Measurements from ENCODE around the gene TBC1D22A. TPM values are rescaled to one million over a fixed set of nuclear protein-coding genes. Genes with fewer than 3 reads are reported as not detected.

TBC1D22A gene
- total and polyA plus RNA-seq, 2 experiments from 2014 or later: 9.6 to 13.3 TPM

DNA sequence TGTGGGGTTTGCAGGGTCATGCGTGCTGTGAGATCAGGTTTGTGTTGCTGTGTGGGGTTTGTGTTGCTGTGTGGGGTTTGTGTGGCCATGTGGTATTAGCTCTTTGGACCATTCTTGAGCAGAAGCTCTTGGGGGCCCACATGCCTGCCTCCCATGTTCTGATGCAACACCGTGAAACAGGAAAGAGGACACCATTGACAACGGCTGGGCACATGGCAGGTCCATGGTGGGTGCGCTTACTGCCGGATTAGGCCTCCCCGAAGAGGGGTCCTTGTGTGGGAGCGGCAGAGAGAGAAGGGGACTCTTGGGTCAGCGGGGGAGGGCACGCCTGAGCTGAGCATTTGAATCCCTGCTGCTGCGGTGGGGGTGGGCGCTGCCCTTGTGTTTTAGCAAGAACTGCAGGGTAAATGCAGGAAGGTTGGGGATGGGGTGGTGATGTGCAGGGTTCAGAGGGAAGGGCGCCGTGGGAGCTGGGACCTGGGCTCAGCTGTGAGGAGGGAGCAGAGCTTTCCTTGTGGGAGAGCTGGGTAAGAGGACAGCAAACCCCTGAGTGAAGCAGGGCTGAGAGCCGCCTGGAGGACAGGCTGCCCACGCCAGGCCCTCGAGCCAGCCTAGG is 361.5 kb downstream of the TBC1D22A start (continued):
- TF ChIP-seq, protein P1, sequence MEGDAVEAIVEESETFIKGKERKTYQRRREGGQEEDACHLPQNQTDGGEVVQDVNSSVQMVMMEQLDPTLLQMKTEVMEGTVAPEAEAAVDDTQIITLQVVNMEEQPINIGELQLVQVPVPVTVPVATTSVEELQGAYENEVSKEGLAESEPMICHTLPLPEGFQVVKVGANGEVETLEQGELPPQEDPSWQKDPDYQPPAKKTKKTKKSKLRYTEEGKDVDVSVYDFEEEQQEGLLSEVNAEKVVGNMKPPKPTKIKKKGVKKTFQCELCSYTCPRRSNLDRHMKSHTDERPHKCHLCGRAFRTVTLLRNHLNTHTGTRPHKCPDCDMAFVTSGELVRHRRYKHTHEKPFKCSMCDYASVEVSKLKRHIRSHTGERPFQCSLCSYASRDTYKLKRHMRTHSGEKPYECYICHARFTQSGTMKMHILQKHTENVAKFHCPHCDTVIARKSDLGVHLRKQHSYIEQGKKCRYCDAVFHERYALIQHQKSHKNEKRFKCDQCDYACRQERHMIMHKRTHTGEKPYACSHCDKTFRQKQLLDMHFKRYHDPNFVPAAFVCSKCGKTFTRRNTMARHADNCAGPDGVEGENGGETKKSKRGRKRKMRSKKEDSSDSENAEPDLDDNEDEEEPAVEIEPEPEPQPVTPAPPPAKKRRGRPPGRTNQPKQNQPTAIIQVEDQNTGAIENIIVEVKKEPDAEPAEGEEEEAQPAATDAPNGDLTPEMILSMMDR (conservative IDR thresholded peaks at IDR 0.05; ENCODE audit: low read depth in 2 of 2): no peak
- no peak for TF ChIP-seq STAT1 (IDR thresholded peaks at IDR 0.05; ENCODE audit: unreplicated experiment)
- TF ChIP-seq EZH2 (IDR thresholded peaks at IDR 0.05; ENCODE audit: low read depth, unreplicated experiment): no peak
- TF ChIP-seq, protein P2, sequence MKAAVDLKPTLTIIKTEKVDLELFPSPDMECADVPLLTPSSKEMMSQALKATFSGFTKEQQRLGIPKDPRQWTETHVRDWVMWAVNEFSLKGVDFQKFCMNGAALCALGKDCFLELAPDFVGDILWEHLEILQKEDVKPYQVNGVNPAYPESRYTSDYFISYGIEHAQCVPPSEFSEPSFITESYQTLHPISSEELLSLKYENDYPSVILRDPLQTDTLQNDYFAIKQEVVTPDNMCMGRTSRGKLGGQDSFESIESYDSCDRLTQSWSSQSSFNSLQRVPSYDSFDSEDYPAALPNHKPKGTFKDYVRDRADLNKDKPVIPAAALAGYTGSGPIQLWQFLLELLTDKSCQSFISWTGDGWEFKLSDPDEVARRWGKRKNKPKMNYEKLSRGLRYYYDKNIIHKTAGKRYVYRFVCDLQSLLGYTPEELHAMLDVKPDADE (IDR thresholded peaks at IDR 0.05): no peak
- TF ChIP-seq ZNF331 (CRISPR knock-in tag; IDR thresholded peaks at IDR 0.05; ENCODE audit: low read depth): no peak
- no peak for TF ChIP-seq JUNB (IDR thresholded peaks at IDR 0.05; ENCODE audit: unreplicated experiment)
- no peak for TF ChIP-seq CREB1 (CRISPR knock-in tag; IDR thresholded peaks at IDR 0.05; ENCODE audit: low read depth)

DNA sequence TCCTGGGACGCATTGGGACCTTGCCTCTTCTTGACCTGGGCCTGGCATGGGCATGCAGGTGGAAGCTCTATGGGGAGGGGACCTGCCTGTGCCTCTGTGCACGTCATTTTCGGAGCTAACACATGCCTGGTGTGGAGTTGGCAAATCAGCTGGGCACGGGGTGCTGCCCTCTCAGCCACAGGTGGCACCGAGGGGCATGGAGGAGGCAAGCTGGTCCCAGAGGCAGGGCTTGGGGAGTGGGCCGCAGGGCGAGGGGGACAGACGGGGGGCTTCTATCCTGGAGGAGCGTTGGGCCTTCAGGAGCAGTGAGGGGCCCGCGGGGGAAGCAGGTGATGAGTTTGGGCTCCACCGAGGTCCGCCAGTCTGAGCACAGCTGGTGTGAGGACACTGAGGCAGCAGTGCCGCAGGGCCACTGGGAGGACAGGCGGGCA is 362.0 kb downstream of the TBC1D22A start:
- ATAC-seq (no peak), DNase-seq (ENCODE audit: low spot score) (no peak)
- H4K20me1 ChIP-seq (replicated peaks; ENCODE audit: insufficient read depth): no peaks in the 10 kb centered on the region
- H3F3A ChIP-seq (replicated peaks; ENCODE audit: low read depth): no peaks in the 10 kb centered on the region
- Mint-ChIP-seq H3K27me3 (ENCODE audit: insufficient read depth, low read depth, poor library complexity) (peaks cover 9% of the 10 kb centered on the region), H3K27ac (peak overlapping the region; percentile 70; the same call in 1 of the 2 replicates), H3K4me3 (no peak overlapping the region), H3K4me1 (peaks cover 14% of the 10 kb centered on the region), H3K36me3 (ENCODE audit: low read depth) (no peaks in the 10 kb centered on the region; the same call in 2 of the 3 replicates), H3K9me3 (no peaks in the 10 kb centered on the region; the same call in 2 of the 3 replicates)
- H3K27ac ChIP-seq (ENCODE audit: low read depth): no peak overlapping the region
- no peaks in the 10 kb centered on the region for H3K27me3 ChIP-seq (ENCODE audit: insufficient read depth)
- no peak overlapping the region for H3K4me2 ChIP-seq
- H2AFZ ChIP-seq: no peak overlapping the region
- H3K4me1 ChIP-seq (ENCODE audit: insufficient read depth): no peaks in the 10 kb centered on the region
- H3K4me3 ChIP-seq: no peak overlapping the region
- H3K36me3 ChIP-seq (ENCODE audit: insufficient read depth): no peaks in the 10 kb centered on the region
- H3K9me2 ChIP-seq (ENCODE audit: insufficient read depth): no peaks in the 10 kb centered on the region
- H3K79me2 ChIP-seq (replicated peaks; ENCODE audit: insufficient read depth): no peaks in the 10 kb centered on the region
- TF ChIP-seq EZH2 (IDR thresholded peaks at IDR 0.05; ENCODE audit: low read depth, unreplicated experiment) (no peak), JUNB (IDR thresholded peaks at IDR 0.05; ENCODE audit: unreplicated experiment) (no peak), POLR2AphosphoS5 (IDR thresholded peaks at IDR 0.05; ENCODE audit: low read depth) (no peak), ZNF331 (CRISPR knock-in tag; IDR thresholded peaks at IDR 0.05; ENCODE audit: low read depth) (no peak), NANOG (IDR thresholded peaks at IDR 0.05; ENCODE audit: borderline replicate concordance) (no peak), ZNF114 (CRISPR knock-in tag; IDR thresholded peaks at IDR 0.05) (no peak), STAT1 (IDR thresholded peaks at IDR 0.05; ENCODE audit: unreplicated experiment) (no peak), CREB1 (CRISPR knock-in tag; IDR thresholded peaks at IDR 0.05; ENCODE audit: low read depth) (no peak), EZH2phosphoT487 (IDR thresholded peaks at IDR 0.05; ENCODE audit: unreplicated experiment) (no peak)
- TF ChIP-seq, protein P1 (conservative IDR thresholded peaks at IDR 0.05; ENCODE audit: low read depth in 2 of 2): no peak
- TF ChIP-seq, protein P3, sequence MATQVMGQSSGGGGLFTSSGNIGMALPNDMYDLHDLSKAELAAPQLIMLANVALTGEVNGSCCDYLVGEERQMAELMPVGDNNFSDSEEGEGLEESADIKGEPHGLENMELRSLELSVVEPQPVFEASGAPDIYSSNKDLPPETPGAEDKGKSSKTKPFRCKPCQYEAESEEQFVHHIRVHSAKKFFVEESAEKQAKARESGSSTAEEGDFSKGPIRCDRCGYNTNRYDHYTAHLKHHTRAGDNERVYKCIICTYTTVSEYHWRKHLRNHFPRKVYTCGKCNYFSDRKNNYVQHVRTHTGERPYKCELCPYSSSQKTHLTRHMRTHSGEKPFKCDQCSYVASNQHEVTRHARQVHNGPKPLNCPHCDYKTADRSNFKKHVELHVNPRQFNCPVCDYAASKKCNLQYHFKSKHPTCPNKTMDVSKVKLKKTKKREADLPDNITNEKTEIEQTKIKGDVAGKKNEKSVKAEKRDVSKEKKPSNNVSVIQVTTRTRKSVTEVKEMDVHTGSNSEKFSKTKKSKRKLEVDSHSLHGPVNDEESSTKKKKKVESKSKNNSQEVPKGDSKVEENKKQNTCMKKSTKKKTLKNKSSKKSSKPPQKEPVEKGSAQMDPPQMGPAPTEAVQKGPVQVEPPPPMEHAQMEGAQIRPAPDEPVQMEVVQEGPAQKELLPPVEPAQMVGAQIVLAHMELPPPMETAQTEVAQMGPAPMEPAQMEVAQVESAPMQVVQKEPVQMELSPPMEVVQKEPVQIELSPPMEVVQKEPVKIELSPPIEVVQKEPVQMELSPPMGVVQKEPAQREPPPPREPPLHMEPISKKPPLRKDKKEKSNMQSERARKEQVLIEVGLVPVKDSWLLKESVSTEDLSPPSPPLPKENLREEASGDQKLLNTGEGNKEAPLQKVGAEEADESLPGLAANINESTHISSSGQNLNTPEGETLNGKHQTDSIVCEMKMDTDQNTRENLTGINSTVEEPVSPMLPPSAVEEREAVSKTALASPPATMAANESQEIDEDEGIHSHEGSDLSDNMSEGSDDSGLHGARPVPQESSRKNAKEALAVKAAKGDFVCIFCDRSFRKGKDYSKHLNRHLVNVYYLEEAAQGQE (IDR thresholded peaks at IDR 0.05; ENCODE audit: unreplicated experiment): no peak
